HG02642 (cell line): ENCODE measurements around the gene ZC3HAV1.
A peak's percentile ranks its signal among the peaks of the same experiment; 100 is the strongest.
"Not testable (repeated sequence)": the region's sequence is repeated elsewhere in the genome, so short reads cannot be mapped to it uniquely, and the experiment has no call there.

Experiments
- ATAC-seq: cut with Tn5 transposase; IDR thresholded peaks from one replicate; pipeline ENCODE4 v1.9.1; 2021; ENCODE audit warnings: mild to moderate bottlenecking; ENCODE audit not compliant: unreplicated experiment, poor library complexity

ZC3HAV1 gene

GRCh38 chr7:139109188-139109982 lies at the start of gene ZC3HAV1:
TSS of gene ZC3HAV1 (minus strand) at chr7:139109720. CDS start at chr7:139109331, 389 bp downstream.
- peak; percentile 74 for ATAC-seq

DNA sequence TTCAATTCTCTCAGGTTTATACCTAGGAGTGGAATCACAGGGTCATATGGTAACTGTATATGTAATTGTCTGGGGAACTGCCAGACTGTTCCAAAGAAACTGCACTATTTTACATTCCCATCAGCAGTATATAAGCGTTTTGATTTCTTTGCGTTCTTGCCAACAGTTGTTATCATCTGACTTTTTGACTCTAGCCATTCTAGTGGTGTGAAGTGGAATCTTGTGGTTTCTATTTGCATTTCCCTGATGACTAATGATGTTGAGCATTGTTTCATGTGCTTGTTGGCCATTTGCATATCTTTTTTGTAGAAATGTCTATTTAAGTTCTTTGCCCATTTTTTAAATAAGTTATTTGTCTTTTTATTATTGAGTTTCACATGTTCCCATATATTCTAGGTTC lies 44.3 kb upstream of the ZC3HAV1 start:
- ATAC-seq: no peak

DNA sequence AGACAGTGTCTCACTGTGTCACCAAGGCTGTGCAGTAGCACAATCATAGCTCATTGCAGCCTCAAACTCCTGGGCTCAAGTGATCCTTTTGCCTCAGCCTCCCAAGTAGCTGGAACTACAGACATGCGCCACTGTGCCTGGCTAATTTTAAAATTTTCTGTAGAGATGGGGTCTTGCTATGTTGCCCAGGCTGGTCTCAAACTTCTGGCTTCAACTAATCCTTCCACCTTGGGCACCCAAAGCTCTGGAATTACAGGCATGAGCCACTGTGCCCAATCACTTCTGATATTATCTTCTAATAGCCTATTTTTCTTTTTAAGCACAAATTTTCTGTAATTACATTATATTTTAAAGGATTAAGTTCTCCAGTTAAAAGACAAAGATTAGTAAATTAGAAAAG lies 42.6 kb upstream of the ZC3HAV1 start:
- ATAC-seq: no peak

GRCh38 chr7:139139150-139139549 lies 29.6 kb upstream of the ZC3HAV1 start:
- no peak for ATAC-seq

DNA sequence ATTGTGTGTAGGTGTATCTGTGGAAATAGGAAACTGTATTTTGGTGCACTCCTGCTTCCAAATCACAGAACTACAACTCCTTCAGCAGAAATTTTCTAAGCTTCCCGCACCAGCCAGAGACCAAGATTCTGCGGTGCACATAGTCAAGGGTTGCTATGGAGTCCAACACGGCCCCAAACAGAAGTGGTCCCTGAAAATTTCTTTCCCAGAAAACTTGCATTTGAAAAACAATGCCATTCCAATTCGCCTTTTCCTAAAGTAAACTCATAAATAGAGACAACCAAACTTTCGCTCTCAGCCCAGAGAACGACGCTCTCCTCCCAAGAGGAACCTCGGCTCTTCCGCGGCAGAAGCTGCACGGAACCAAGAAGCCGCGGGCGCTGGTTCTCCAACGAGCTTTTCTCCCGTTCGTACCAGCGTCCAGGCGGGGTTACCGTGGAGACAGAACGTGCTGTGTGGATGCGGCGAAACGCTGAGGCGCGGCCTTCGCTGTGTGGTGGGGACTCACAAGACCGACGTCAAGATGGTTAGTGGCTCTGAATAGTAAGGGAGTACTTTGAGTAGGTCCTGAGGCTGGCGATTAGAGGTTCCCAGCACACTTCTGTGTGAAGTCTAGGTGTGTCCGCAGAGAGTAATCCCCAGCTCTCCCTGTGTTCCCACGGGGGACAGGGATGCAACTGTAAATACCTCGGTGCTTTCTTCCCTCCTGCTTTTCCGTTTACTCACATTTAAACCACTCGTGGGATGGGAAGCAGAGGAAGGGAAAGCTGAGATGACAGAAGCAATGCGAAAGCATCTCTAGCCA lies 24.0 kb upstream of the ZC3HAV1 start:
- peak; percentile 98 for ATAC-seq

DNA sequence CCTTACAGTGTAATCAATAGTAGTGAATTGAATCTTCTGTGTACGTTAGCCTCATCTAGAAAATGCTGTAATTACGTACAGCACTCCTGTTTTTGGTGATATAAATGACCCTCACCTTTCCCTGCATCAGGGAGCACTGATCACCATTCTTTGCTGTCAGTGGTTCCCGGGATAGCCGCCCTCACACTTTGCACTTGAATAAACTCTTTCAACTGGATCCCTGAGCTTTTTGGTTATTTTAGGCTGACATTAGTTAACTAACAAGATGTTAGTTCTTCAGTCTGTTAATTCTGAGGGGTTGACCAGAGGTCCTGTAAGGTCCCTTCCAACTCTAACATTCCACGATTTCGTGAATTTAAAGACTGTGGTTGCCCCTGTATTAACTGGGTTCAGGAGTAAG lies 23.4 kb upstream of the ZC3HAV1 start:
- ATAC-seq: no peak

DNA sequence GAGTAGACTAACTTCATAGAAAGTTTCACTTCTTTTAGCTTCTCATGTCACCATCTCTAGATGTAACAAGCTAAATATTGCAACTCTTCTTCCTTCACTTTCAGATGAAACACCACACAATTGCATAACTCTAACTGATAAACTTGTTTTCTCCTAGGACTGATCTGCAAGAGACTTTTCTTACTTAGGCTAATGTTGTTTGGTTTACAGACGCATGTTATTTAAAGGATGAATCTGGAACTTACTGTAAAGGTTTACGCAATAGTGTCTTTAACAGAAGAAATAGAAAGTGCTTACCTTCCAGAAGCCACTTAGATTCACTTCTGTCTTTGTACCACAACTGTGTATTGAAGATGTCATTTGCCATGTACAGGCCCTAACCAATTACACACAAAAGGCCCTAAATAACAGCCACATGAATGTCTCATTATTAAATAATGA lies 22.1 kb upstream of the ZC3HAV1 start:
- ATAC-seq: no peak

- not testable (repeated sequence) for ATAC-seq
Measured at GRCh38 chr7:139129814-139130213, 20.3 kb upstream of the ZC3HAV1 start.

GRCh38 chr7:139127648-139128047 lies 18.1 kb upstream of the ZC3HAV1 start:
- ATAC-seq: no peak

- ATAC-seq: no peak
Measured at GRCh38 chr7:139125657-139126056, 16.1 kb upstream of the ZC3HAV1 start.

DNA sequence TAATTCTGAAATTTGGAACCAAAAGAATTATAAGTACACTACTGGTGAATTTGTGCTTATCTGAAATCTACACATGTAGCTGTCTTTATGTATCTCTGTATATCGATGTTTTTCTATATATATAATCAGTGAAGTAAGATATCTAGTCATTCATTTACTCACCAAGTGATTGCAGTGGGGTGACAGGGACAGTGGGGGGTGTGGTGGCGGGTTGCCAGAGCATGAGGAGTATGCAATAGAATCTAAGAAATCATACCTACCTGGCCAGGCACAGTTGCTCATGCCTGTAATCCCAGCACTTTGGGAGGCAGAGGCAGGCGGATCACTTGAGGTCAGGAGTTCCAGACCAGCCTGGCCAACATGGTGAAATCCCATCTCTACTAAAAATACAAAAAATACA lies 15.5 kb upstream of the ZC3HAV1 start:
- not testable (repeated sequence) for ATAC-seq

- ATAC-seq: peak; percentile 78
Measured at GRCh38 chr7:139124084-139124914, 14.8 kb upstream of the ZC3HAV1 start.

- ATAC-seq: no peak
Measured at GRCh38 chr7:139119486-139119849, 9.9 kb upstream of the ZC3HAV1 start.

DNA sequence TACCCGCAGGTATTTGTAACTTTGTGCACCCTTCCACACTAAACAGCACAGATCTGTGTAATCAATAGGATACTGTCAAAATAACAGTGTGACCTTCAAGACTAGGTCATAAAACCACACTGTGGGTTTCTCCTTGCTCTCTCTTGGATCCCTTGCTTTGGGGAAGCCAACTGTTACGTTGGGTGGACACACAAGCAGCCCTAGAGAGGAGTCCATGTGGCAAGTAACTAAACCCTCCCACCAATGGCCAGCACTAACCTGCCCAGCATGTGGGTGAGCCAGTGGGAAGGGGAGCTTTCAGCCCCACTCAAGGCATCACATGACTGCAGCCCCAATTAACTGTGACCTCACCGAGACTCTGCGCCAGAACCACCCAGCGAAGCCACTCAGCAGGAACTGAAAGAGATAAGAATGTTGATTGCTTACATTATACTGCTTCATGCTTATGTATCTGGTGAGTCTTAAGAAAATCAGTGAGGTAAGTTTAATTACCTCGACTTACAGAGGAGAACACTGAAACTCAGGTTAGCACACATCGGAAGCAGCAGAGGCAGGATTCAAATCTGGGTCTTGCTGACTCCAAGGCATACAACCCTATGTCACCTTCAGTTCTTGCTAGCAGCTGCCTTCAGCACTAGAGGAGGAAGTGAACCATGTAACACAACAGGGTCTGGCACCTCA lies 9.4 kb upstream of the ZC3HAV1 start:
- ATAC-seq: peak; percentile 77

DNA sequence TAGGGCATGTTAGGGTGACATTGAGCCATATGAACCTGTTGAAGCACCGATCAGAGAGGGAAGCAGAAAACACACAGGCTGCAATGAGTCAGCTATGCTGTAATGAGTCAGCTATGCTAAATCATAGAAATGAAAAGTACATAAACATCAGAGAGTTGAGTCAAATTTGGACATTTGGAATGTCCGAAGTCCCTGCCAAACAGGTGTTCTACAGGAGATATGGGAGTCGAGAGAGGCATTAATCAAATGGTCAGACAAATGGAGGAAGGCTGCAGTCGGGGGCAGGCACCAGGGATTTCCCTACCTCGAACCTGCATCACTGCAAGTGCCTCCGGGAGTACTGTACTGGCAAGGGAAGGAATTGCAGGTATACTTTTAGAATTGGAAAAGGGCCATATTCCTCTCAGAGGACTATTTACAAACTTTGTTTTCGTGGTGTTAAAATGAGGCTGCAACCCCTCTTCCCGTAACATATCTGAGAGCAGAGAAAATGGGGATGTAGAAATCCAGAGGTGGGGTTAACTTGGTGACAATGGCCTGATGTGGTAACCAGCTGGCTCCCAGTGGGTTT lies 8.8 kb upstream of the ZC3HAV1 start:
- peak; percentile 78 for ATAC-seq

- ATAC-seq: no peak
Measured at GRCh38 chr7:139117599-139118233, 8.2 kb upstream of the ZC3HAV1 start.

DNA sequence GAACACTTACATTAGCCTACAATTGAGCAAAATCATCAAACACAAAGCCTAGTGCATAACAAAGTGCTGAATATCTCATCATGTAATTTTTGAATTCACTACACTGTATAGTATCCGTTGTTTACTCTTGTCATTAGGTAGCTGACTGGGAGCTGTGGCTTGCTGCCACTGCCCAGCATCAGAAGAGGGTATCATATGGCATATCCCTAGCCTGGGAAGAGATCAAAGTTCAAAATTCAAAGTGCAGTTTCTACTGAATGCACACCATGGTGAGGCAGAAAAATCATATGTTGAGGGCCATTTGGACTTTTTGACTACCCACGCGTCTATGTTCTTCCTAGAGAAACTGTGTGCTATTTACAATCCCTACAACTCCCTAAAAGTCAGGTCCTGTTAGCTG lies 7.5 kb upstream of the ZC3HAV1 start:
- no peak for ATAC-seq

DNA sequence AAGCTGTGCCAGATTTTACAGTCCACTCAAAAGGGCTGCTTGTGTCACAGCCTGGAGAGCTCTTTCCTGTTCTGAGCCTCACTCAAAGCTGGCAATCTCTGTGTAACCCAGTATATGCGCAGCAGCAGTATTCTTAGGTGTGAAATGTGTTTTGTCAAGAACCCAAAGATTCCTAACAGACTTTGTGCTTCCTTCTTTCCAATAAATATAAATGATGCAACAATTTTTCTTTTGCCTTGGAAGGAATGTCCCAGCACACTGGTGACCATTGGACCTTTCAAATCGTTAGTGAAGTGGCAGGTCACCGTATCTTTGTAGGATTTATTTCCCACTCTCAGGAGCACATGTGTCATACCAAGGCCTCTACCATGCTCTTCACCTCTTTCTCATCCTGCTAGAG lies 5.6 kb upstream of the ZC3HAV1 start:
- no peak for ATAC-seq

GRCh38 chr7:139114585-139114984 lies 5.1 kb upstream of the ZC3HAV1 start:
- no peak for ATAC-seq
